Nephron progenitor cell (in vitro differentiated cells): ENCODE data around the gene PIR.

Experiments
- DNase-seq: peaks from one replicate; pipeline ENCODE4 v3.0.0; 2021
- H3K27ac Mint-ChIP-seq: 2 replicates; pipeline ENCODE4 v1.8.0; 2021; ENCODE audit warnings: mild to moderate bottlenecking, moderate library complexity, mixed read lengths
- H3K27me3 Mint-ChIP-seq: 2 replicates; pipeline ENCODE4 v1.8.0; 2021; ENCODE audit warnings: mild to moderate bottlenecking, low read depth, mixed read lengths; ENCODE audit not compliant: poor library complexity
- H3K36me3 Mint-ChIP-seq: 2 replicates; pipeline ENCODE4 v1.8.0; 2021; ENCODE audit warnings: low read depth, mixed read lengths
- H3K4me1 Mint-ChIP-seq: 2 replicates; pipeline ENCODE4 v1.8.0; 2021; ENCODE audit warnings: mixed read lengths
- H3K4me3 Mint-ChIP-seq: 2 replicates; pipeline ENCODE4 v1.8.0; 2021; ENCODE audit warnings: mild to moderate bottlenecking, moderate library complexity, mixed read lengths
- H3K9me3 Mint-ChIP-seq: 2 replicates; pipeline ENCODE4 v1.8.0; 2021; ENCODE audit warnings: mild to moderate bottlenecking, moderate library complexity, mixed read lengths
- TF ChIP-seq, protein P1 (sequence below): fragments of 200-600 bp; sonication (generic); IDR thresholded peaks from 2 replicates; pipeline ENCODE4 v1.5.0; 2021; ENCODE audit warnings: antibody characterized with exemption

PIR gene

GRCh38 chrX:15448010-15448639 is 45.0 kb downstream of the PIR start:
- H3K4me3 Mint-ChIP-seq = no peak overlapping the region
- H3K9me3 Mint-ChIP-seq = peaks cover 8% of the 10 kb centered on the region
- peaks cover 6% of the 10 kb centered on the region for H3K27me3 Mint-ChIP-seq
- DNase-seq = no peak
- H3K27ac Mint-ChIP-seq = no peak overlapping the region
- TF ChIP-seq, protein P1, sequence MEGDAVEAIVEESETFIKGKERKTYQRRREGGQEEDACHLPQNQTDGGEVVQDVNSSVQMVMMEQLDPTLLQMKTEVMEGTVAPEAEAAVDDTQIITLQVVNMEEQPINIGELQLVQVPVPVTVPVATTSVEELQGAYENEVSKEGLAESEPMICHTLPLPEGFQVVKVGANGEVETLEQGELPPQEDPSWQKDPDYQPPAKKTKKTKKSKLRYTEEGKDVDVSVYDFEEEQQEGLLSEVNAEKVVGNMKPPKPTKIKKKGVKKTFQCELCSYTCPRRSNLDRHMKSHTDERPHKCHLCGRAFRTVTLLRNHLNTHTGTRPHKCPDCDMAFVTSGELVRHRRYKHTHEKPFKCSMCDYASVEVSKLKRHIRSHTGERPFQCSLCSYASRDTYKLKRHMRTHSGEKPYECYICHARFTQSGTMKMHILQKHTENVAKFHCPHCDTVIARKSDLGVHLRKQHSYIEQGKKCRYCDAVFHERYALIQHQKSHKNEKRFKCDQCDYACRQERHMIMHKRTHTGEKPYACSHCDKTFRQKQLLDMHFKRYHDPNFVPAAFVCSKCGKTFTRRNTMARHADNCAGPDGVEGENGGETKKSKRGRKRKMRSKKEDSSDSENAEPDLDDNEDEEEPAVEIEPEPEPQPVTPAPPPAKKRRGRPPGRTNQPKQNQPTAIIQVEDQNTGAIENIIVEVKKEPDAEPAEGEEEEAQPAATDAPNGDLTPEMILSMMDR = no peak
- H3K36me3 Mint-ChIP-seq = peaks cover 23% of the 10 kb centered on the region
- H3K4me1 Mint-ChIP-seq = peaks cover 57% of the 10 kb centered on the region

DNA sequence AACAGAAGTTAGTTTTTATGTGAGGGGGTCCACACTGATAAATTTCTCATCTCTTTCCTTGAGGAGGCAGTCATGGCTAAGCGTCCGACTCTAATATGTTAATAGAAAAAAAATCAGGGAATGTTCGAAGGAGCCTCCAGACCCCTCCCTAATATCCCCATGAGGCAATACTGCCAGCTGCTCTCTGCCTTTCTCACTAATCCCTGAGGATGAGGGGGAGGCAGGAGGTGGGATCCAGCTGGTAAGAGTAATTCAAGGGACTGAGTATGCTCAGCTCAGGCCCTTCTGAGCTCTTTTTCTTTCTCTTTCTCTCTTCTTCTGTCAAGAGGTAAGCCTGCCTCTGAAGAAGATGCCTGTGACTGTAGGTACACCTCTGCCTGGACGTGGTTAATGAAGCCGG is 51.7 kb downstream of the PIR start:
- no peak overlapping the region for H3K4me3 Mint-ChIP-seq
- peaks cover 18% of the 10 kb centered on the region for H3K36me3 Mint-ChIP-seq
- TF ChIP-seq, protein P1 = no peak
- peak overlapping the region; percentile 74 for H3K27ac Mint-ChIP-seq
- peaks cover 17% of the 10 kb centered on the region for H3K4me1 Mint-ChIP-seq
- H3K27me3 Mint-ChIP-seq = peaks cover 3% of the 10 kb centered on the region
- no peak for DNase-seq
- peaks cover 5% of the 10 kb centered on the region for H3K9me3 Mint-ChIP-seq

GRCh38 chrX:15438332-15438731 is 54.8 kb downstream of the PIR start:
- DNase-seq = no peak
- H3K36me3 Mint-ChIP-seq = peaks cover 15% of the 10 kb centered on the region

DNA sequence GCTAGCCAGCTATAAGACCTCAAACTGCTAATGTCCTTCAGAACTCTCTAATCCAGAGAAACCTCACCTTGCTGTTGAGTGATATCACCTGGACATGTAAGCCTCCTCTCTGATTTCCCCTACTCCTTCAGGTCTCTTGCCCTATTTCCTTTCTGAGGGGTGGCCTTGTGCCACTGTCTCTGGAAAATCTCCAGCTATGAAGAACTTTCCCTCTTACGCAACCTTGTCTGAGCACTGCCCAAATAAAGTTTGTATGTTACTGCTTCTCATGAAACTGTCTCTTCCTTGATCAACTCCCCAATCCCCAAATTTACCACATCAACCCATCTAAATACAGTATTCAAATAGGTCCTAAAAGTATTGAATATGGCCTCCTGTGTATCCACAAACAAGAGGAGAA is 55.4 kb downstream of the PIR start:
- Mint-ChIP-seq H3K4me3 (no peak overlapping the region), H3K27ac (no peak overlapping the region), H3K9me3 (peaks cover 13% of the 10 kb centered on the region), H3K4me1 (peaks cover 12% of the 10 kb centered on the region), H3K36me3 (peaks cover 21% of the 10 kb centered on the region), H3K27me3 (peaks cover 16% of the 10 kb centered on the region)
- no peak for DNase-seq
- TF ChIP-seq, protein P1 = no peak

More at GRCh38 chrX:15438332-15438731, 54.8 kb downstream of the PIR start:
- Mint-ChIP-seq H3K27ac (peak overlapping the region; percentile 24), H3K4me3 (no peak overlapping the region), H3K4me1 (peaks cover 12% of the 10 kb centered on the region), H3K9me3 (peaks cover 8% of the 10 kb centered on the region), H3K27me3 (peaks cover 10% of the 10 kb centered on the region)
- TF ChIP-seq, protein P1 = no peak

- no peak overlapping the region for H3K4me3 Mint-ChIP-seq
- H3K36me3 Mint-ChIP-seq = peaks cover 27% of the 10 kb centered on the region
- no peaks in the 10 kb centered on the region for H3K4me1 Mint-ChIP-seq
- peaks cover 23% of the 10 kb centered on the region for H3K27me3 Mint-ChIP-seq
- peaks cover 18% of the 10 kb centered on the region for H3K9me3 Mint-ChIP-seq
- TF ChIP-seq, protein P1 = no peak
- DNase-seq = no peak
- no peak overlapping the region for H3K27ac Mint-ChIP-seq
Observed at GRCh38 chrX:15435836-15436619, 57.1 kb downstream of the PIR start.
